SK-N-SH (cell line): ENCODE data around the gene TRMU. TPM values are rescaled to one million over a fixed set of nuclear protein-coding genes. Genes with fewer than 3 reads are reported as not detected.

ENCODE experiments used
- CTCF ChIA-PET: fragments of 300-600, 350-600 bp; formaldehyde crosslinking; extraction: SDS; loops from one replicate; lab custom pipeline; 2021; lab: Yijun Ruan, JAX
- POLR2A ChIA-PET: fragments of 350-600 bp; sonication (Branson Sonifier 250); formaldehyde crosslinking; extraction: SDS; loops from one replicate; lab custom pipeline; 2020; ENCODE audit warnings: antibody characterized with exemption, inconsistent platforms; lab: Yijun Ruan, JAX
- DNase-seq: peaks from one replicate; pipeline ENCODE4 v3.0.0; 2012
- H2AFZ ChIP-seq: fragments of 200-600 bp; sonication (generic); 2 replicates; pipeline ENCODE4 v1.8.1; 2016; ENCODE audit warnings: antibody characterized with exemption, mild to moderate bottlenecking, low read depth
- H3F3A ChIP-seq: fragments of 200-600 bp; sonication (generic); replicated peaks from 2 replicates; pipeline ENCODE3; 2016; ENCODE audit warnings: antibody characterized with exemption, mild to moderate bottlenecking; ENCODE audit not compliant: insufficient read depth
- H3K27ac ChIP-seq, 2 experiments: fragments of 200-500 bp in 1 of 2; fragments of 200-600 bp in 1 of 2; sonication (Bioruptor generic) in 1 of 2; sonication (generic), shearing (Covaris generic) in 1 of 2; 2 replicates each; pipeline versions ENCODE4 v1.5.1 to v1.6.1; 2014 to 2016; ENCODE audit warnings: low read depth in 2 of 2, inconsistent platforms in 1 of 2, low read length in 1 of 2, mild to moderate bottlenecking in 1 of 2, mixed read lengths in 1 of 2
- H3K27me3 ChIP-seq: fragments of 200-600 bp; sonication (generic), shearing (Covaris generic); 2 replicates; pipeline ENCODE4 v1.6.1; 2016; ENCODE audit warnings: mixed run types; ENCODE audit not compliant: insufficient read depth
- H3K36me3 ChIP-seq, 2 experiments: fragments of 200-500 bp in 1 of 2; fragments of 200-600 bp in 1 of 2; sonication (Bioruptor generic) in 1 of 2; sonication (generic) in 1 of 2; replicated peaks in 1 of 2; 2 replicates each; pipeline versions ENCODE3 to v1.5.1; 2014 to 2016; ENCODE audit warnings: low read length in 1 of 2, mild to moderate bottlenecking in 1 of 2; ENCODE audit not compliant: insufficient read depth in 2 of 2, control insufficient read depth in 1 of 2
- H3K4me1 ChIP-seq, 2 experiments: fragments of 200-500 bp in 1 of 2; fragments of 200-600 bp in 1 of 2; sonication (Bioruptor generic) in 1 of 2; sonication (generic), shearing (Covaris generic) in 1 of 2; 2 replicates each; pipeline versions ENCODE4 v1.5.1 to v1.6.1; 2014 to 2016; ENCODE audit warnings: low read depth in 1 of 2, low read length in 1 of 2, mixed run types in 1 of 2; ENCODE audit not compliant: insufficient read depth in 2 of 2, control insufficient read depth in 1 of 2
- H3K4me2 ChIP-seq: fragments of 200-600 bp; sonication (generic), shearing (Covaris generic); 2 replicates; pipeline ENCODE4 v1.6.1; 2017; ENCODE audit warnings: mixed run types
- H3K4me3 ChIP-seq, 2 experiments: fragments of 200-500 bp in 1 of 2; fragments of 200-600 bp in 1 of 2; sonication (Bioruptor generic) in 1 of 2; sonication (generic), shearing (Covaris generic) in 1 of 2; 2 replicates each; pipeline versions ENCODE4 v1.5.1 to v1.8.1; 2014 to 2016; ENCODE audit warnings: low read depth in 2 of 2, inconsistent platforms in 1 of 2, low read length in 1 of 2, mild to moderate bottlenecking in 1 of 2, mixed read lengths in 1 of 2, moderate library complexity in 1 of 2
- H3K79me2 ChIP-seq: fragments of 200-600 bp; sonication (generic); 2 replicates; pipeline ENCODE4 v1.8.1; 2017; ENCODE audit warnings: mild to moderate bottlenecking; ENCODE audit not compliant: insufficient read depth
- H3K9ac ChIP-seq: fragments of 200-600 bp; sonication (generic); 2 replicates; pipeline ENCODE4 v1.6.1; 2017; ENCODE audit warnings: mixed run types
- H3K9me2 ChIP-seq: fragments of 200-600 bp; sonication (generic); 2 replicates; pipeline ENCODE4 v1.6.1; 2017; ENCODE audit warnings: mixed run types
- H3K9me3 ChIP-seq: fragments of 200-600 bp; sonication (generic); 2 replicates; pipeline ENCODE4 v1.6.1; 2017; ENCODE audit warnings: mixed run types, mild to moderate bottlenecking, moderate library complexity
- H4K20me1 ChIP-seq: fragments of 200-600 bp; sonication (generic); 2 replicates; pipeline ENCODE4 v1.6.1; 2017; ENCODE audit warnings: mild to moderate bottlenecking, mixed run types; ENCODE audit not compliant: insufficient read depth
- FOSL2 ChIP-seq: IDR thresholded peaks from 2 replicates; pipeline ENCODE4 v1.4.0; 2012; ENCODE audit warnings: low read depth, mild to moderate bottlenecking, moderate library complexity, borderline replicate concordance
- FOXJ3 ChIP-seq: sonication (generic); formaldehyde crosslinking; IDR thresholded peaks from 2 replicates; pipeline ENCODE4 v1.5.1; 2020; ENCODE audit warnings: mild to moderate bottlenecking, missing genetic modification reagents
- JUND ChIP-seq: IDR thresholded peaks from 2 replicates; pipeline ENCODE4 v1.4.0; 2012
- MEF2A ChIP-seq: IDR thresholded peaks from 2 replicates; pipeline ENCODE4 v1.4.0; 2012; ENCODE audit warnings: low read depth, borderline replicate concordance
- MXI1 ChIP-seq: IDR thresholded peaks from 2 replicates; pipeline ENCODE4 v1.6.1; 2012; ENCODE audit warnings: mild to moderate bottlenecking, low read depth, low read length, improper control_type of control experiment
- NRF1 ChIP-seq: IDR thresholded peaks from 2 replicates; pipeline ENCODE4 v1.6.1; 2012; ENCODE audit warnings: low read depth, mild to moderate bottlenecking, low read length
- POLR2AphosphoS5 ChIP-seq: IDR thresholded peaks from 2 replicates; pipeline ENCODE4 v1.6.1; 2012; ENCODE audit warnings: low read depth, low read length
- RCOR1 ChIP-seq: fragments of 150-350 bp; IDR thresholded peaks from 2 replicates; pipeline ENCODE4 v1.6.1; 2017; ENCODE audit warnings: antibody characterized with exemption, low read length
- RFX5 ChIP-seq: IDR thresholded peaks from 2 replicates; pipeline ENCODE4 v1.6.1; 2012; ENCODE audit warnings: mild to moderate bottlenecking, improper control_type of control experiment, low read length
- RXRA ChIP-seq: IDR thresholded peaks from 2 replicates; pipeline ENCODE4 v1.4.0; 2012; ENCODE audit warnings: low read depth, mild to moderate bottlenecking, borderline replicate concordance
- SMC3 ChIP-seq: IDR thresholded peaks from 2 replicates; pipeline ENCODE4 v1.6.1; 2012; ENCODE audit warnings: low read depth, low read length, improper control_type of control experiment
- TCF12 ChIP-seq: IDR thresholded peaks from 2 replicates; pipeline ENCODE4 v1.4.0; 2012
- TEAD4 ChIP-seq: IDR thresholded peaks from 2 replicates; pipeline ENCODE4 v1.4.0; 2012; ENCODE audit warnings: mild to moderate bottlenecking, borderline replicate concordance; ENCODE audit not compliant: insufficient read depth
- WGBS: methylation state at CpG from one replicate; pipeline ENCODE4 v1.1.6; 2017; ENCODE audit warnings: low lambda C conversion rate; 5-methylcytosine and 5-hydroxymethylcytosine counted together
- polyA plus RNA-seq, 3 experiments: library from polyadenylated mRNA; depleted of rRNA; stranded (reverse); fragments of >200 nt; gene quantifications; 2 replicates each; pipeline ENCODE4 v1.2.3, GENCODE V29; 2012
- TF ChIP-seq, protein P1 (sequence below): fragments of 200-600 bp; sonication (generic); IDR thresholded peaks from 2 replicates; pipeline ENCODE4 v1.6.1; 2017; ENCODE audit warnings: antibody characterized with exemption, mild to moderate bottlenecking, moderate library complexity
- TF ChIP-seq, protein P2 (sequence below): IDR thresholded peaks from 2 replicates; pipeline ENCODE4 v1.4.0; 2012; ENCODE audit warnings: low read depth, borderline replicate concordance
- TF ChIP-seq, protein P3 (sequence below): IDR thresholded peaks from 2 replicates; pipeline ENCODE4 v1.6.1; 2012; ENCODE audit warnings: mild to moderate bottlenecking, low read depth, low read length, moderate library complexity
- TF ChIP-seq, protein P4 (sequence below): fragments of 150-350 bp; IDR thresholded peaks from 2 replicates; pipeline ENCODE4 v1.6.1; 2017; ENCODE audit warnings: antibody characterized with exemption, low read length, low read depth, borderline replicate concordance
- TF ChIP-seq, protein P5 (sequence below): IDR thresholded peaks from 2 replicates; pipeline ENCODE4 v1.4.0; 2012; ENCODE audit warnings: low read depth

TRMU gene
- polyA plus RNA-seq, 1 of the 3 experiments (the other 2 are of a cell fraction): 47.1 TPM

DNA sequence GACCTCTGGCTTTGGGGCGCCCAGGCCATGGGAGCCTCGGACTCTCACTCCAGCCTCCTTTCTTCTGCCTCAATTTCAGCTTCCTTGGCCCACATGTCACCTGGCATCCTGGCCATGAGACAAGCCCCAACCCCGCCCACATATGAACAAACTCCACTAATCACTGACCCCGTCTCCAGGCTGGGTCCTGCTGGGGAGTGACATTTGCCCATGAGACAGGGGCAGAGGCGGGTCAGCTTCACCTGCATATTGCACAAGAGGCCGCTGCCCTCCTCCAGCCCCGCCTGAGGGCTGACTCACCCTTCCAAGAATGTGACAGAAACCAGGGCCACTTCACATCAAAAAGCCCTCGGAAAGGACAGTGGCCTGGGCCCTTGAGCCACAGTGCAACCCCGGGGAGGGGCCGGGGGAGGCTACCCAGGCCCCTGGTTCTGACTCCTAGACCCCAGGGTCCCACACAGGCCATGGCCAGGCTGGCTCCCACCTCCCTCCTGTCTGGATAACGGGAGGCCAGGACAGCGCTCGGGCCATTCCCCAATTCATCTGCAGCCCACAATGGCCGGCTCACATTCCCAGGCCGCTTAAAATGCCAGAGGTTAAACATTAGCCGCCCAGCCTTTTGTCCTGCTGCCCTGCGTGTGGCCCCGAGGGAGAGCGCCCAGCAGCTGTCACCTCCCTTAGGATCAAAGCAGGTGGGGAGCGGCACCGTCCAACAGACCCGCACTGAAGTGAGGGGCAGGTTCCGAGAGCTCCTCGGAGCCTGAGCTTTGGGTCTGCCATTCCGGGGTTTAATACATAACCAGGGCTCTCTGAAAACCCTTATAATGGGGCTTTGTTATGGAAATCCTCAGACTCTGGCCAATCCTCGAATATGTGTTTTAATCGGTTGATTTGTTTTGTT lies 42.3 kb downstream of the TRMU start:
- Histone ChIP-seq H3K36me3 (peaks cover 0 to 5% of the 10 kb centered on the region in 2 experiments), H3K4me3 (no peak overlapping the region), H3K4me2 (no peak overlapping the region), H3K4me1 (no peaks in the 10 kb centered on the region; a peak in 1 of 4 replicates), H3K9me3 (no peaks in the 10 kb centered on the region; the same call in 1 of the 2 replicates), H3K9me2 (no peaks in the 10 kb centered on the region), H3K27ac (no peak overlapping the region), H3K9ac (no peak overlapping the region), H3F3A (no peaks in the 10 kb centered on the region), H2AFZ (no peak overlapping the region), H3K79me2 (no peaks in the 10 kb centered on the region), H4K20me1 (no peaks in the 10 kb centered on the region), H3K27me3 (no peaks in the 10 kb centered on the region)
- CTCF ChIA-PET: interaction anchor here (0.7 to 3.4 kb wide), 2 partner anchors 10 to 164 kb away, joined by 3 to 12 read pairs; no protein-coding TSS in a partner anchor
- WGBS: 78% methylated on average over 19 of the region's 27 CpGs
- no peak for TF ChIP-seq RFX5
- no peak for TF ChIP-seq RXRA
- TF ChIP-seq, protein P1, sequence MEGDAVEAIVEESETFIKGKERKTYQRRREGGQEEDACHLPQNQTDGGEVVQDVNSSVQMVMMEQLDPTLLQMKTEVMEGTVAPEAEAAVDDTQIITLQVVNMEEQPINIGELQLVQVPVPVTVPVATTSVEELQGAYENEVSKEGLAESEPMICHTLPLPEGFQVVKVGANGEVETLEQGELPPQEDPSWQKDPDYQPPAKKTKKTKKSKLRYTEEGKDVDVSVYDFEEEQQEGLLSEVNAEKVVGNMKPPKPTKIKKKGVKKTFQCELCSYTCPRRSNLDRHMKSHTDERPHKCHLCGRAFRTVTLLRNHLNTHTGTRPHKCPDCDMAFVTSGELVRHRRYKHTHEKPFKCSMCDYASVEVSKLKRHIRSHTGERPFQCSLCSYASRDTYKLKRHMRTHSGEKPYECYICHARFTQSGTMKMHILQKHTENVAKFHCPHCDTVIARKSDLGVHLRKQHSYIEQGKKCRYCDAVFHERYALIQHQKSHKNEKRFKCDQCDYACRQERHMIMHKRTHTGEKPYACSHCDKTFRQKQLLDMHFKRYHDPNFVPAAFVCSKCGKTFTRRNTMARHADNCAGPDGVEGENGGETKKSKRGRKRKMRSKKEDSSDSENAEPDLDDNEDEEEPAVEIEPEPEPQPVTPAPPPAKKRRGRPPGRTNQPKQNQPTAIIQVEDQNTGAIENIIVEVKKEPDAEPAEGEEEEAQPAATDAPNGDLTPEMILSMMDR: no peak
- no peak for TF ChIP-seq TEAD4
- TF ChIP-seq, protein P2, sequence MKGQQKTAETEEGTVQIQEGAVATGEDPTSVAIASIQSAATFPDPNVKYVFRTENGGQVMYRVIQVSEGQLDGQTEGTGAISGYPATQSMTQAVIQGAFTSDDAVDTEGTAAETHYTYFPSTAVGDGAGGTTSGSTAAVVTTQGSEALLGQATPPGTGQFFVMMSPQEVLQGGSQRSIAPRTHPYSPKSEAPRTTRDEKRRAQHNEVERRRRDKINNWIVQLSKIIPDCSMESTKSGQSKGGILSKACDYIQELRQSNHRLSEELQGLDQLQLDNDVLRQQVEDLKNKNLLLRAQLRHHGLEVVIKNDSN: no peak
- TF ChIP-seq MEF2A: no peak
- TF ChIP-seq, protein P3, sequence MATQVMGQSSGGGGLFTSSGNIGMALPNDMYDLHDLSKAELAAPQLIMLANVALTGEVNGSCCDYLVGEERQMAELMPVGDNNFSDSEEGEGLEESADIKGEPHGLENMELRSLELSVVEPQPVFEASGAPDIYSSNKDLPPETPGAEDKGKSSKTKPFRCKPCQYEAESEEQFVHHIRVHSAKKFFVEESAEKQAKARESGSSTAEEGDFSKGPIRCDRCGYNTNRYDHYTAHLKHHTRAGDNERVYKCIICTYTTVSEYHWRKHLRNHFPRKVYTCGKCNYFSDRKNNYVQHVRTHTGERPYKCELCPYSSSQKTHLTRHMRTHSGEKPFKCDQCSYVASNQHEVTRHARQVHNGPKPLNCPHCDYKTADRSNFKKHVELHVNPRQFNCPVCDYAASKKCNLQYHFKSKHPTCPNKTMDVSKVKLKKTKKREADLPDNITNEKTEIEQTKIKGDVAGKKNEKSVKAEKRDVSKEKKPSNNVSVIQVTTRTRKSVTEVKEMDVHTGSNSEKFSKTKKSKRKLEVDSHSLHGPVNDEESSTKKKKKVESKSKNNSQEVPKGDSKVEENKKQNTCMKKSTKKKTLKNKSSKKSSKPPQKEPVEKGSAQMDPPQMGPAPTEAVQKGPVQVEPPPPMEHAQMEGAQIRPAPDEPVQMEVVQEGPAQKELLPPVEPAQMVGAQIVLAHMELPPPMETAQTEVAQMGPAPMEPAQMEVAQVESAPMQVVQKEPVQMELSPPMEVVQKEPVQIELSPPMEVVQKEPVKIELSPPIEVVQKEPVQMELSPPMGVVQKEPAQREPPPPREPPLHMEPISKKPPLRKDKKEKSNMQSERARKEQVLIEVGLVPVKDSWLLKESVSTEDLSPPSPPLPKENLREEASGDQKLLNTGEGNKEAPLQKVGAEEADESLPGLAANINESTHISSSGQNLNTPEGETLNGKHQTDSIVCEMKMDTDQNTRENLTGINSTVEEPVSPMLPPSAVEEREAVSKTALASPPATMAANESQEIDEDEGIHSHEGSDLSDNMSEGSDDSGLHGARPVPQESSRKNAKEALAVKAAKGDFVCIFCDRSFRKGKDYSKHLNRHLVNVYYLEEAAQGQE: no peak
- no peak for TF ChIP-seq NRF1
- no peak for TF ChIP-seq MXI1
- no peak for TF ChIP-seq SMC3
- no peak for TF ChIP-seq RCOR1
- TF ChIP-seq POLR2AphosphoS5: no peak
- no peak for TF ChIP-seq FOSL2
- TF ChIP-seq, protein P4, sequence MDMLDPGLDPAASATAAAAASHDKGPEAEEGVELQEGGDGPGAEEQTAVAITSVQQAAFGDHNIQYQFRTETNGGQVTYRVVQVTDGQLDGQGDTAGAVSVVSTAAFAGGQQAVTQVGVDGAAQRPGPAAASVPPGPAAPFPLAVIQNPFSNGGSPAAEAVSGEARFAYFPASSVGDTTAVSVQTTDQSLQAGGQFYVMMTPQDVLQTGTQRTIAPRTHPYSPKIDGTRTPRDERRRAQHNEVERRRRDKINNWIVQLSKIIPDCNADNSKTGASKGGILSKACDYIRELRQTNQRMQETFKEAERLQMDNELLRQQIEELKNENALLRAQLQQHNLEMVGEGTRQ: no peak
- no peak for TF ChIP-seq FOXJ3 (CRISPR knock-in tag)
- TF ChIP-seq, protein P5, sequence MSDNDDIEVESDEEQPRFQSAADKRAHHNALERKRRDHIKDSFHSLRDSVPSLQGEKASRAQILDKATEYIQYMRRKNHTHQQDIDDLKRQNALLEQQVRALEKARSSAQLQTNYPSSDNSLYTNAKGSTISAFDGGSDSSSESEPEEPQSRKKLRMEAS: no peak
- no peak for TF ChIP-seq TCF12
- TF ChIP-seq JUND: no peak
- POLR2A ChIA-PET: no interaction called here
- DNase-seq: no peak
